ENCODE data around the gene KRT81. TPM values are rescaled to one million over a fixed set of nuclear protein-coding genes. Genes with fewer than 3 reads are reported as not detected.

KRT81 gene
- total RNA-seq, 3 donors from 2014 or later = 3.6 to 29.9 TPM; not detected in 1

DNA sequence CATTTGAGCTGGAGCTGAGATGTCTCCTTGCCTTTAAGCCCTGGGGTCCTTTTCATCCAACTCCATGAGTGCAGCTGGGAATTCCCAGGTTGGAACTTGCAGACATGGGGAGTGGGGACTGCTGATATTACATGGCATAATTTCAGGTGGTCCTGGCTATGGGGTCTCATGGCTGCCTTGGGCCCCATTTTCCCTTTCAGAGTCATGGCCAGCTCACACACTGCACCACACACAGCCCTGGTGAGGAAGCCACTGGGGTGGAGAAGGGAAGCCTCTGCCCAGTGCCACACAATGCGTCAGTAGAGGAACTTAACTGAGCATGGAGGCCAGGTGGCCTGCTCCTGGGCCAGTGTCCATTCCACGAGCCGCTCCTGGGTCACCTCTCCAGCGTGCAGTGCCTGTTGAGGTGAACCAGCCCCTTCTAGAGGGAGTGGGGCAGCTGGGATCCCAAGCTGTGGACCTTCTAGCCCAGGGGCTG, 34.2 kb downstream of the KRT81 start:
- H3K4me3 ChIP-seq = no peak overlapping the region
- peak in 1 of 2 donors; percentile 47 for DNase-seq (ENCODE audit: low spot score in 2 of 2)
- H3K36me3 ChIP-seq = no peaks in the 10 kb centered on the region
- peaks cover 0 to 5% of the 10 kb centered on the region in 2 donors for H3K4me1 ChIP-seq
- TF ChIP-seq POLR2A (IDR thresholded peaks at IDR 0.05) = no peak
- TF ChIP-seq, protein P1, sequence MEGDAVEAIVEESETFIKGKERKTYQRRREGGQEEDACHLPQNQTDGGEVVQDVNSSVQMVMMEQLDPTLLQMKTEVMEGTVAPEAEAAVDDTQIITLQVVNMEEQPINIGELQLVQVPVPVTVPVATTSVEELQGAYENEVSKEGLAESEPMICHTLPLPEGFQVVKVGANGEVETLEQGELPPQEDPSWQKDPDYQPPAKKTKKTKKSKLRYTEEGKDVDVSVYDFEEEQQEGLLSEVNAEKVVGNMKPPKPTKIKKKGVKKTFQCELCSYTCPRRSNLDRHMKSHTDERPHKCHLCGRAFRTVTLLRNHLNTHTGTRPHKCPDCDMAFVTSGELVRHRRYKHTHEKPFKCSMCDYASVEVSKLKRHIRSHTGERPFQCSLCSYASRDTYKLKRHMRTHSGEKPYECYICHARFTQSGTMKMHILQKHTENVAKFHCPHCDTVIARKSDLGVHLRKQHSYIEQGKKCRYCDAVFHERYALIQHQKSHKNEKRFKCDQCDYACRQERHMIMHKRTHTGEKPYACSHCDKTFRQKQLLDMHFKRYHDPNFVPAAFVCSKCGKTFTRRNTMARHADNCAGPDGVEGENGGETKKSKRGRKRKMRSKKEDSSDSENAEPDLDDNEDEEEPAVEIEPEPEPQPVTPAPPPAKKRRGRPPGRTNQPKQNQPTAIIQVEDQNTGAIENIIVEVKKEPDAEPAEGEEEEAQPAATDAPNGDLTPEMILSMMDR (IDR thresholded peaks at IDR 0.05) = no peak
- intact Hi-C loops (cut with DNase I; ENCODE audit: low total_unique reads) = no loop called here
- H3K27ac ChIP-seq = peak overlapping the region in 1 of 2 donors; percentile 25
- H3K27me3 ChIP-seq = peaks cover 0 to 11% of the 10 kb centered on the region in 2 donors
- no peaks in the 10 kb centered on the region for H3K9me3 ChIP-seq

- Histone ChIP-seq H3K9me3 (no peaks in the 10 kb centered on the region), H3K27me3 (peaks cover 0 to 11% of the 10 kb centered on the region in 2 donors), H3K4me3 (no peak overlapping the region), H3K27ac (no peak overlapping the region), H3K36me3 (no peaks in the 10 kb centered on the region), H3K4me1 (peaks cover 0 to 5% of the 10 kb centered on the region in 2 donors)
- intact Hi-C loops (cut with DNase I; ENCODE audit: low total_unique reads) = no loop called here
- TF ChIP-seq POLR2A (IDR thresholded peaks at IDR 0.05) (no peak), POLR2AphosphoS5 (IDR thresholded peaks at IDR 0.05) (no peak)
- TF ChIP-seq, protein P1 (IDR thresholded peaks at IDR 0.05) = no peak
- peak in 1 of 2 donors; percentile 3 for DNase-seq (ENCODE audit: low spot score in 2 of 2)
Measured at GRCh38 chr12:52256584-52256935, 34.8 kb downstream of the KRT81 start.

DNA sequence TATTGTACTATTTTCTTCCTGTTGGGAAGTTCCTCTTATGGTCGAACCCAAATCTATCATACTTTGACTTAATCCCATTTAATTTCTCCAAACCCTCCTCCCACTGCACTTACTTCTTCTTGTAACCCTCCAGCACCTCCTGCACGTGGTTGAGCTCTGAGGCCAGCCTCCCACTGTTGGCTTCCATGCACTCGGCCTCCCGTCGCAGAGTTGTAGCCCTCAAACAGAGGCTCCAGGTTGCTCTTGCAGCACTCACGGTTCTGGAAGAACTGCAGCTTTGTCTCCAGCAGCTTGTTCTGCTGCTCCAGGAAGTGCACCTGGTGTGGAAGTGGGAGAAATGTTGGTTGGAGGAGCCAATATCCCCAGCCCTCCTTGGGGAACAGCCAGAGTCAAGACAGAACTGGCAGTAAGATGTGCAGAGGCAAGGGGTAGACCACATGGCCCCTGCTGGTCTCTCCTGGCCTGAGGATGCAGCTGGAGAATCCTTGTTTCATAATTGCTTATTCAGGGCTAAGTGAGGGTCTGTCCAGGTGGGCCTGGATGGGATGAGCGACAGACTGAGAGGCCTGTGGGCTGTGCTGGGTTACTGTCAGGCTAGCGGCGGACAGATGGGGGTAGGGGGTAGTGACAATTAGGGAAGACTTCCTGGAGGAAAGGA, 35.3 kb downstream of the KRT81 start:
- Histone ChIP-seq H3K36me3 (no peaks in the 10 kb centered on the region), H3K4me3 (no peak overlapping the region), H3K27ac (no peak overlapping the region), H3K27me3 (peaks cover 0 to 11% of the 10 kb centered on the region in 2 donors), H3K4me1 (peaks cover 0 to 1% of the 10 kb centered on the region in 2 donors), H3K9me3 (no peaks in the 10 kb centered on the region)
- no peak for TF ChIP-seq POLR2A (IDR thresholded peaks at IDR 0.05)
- no peak for TF ChIP-seq POLR2AphosphoS5 (IDR thresholded peaks at IDR 0.05)
- TF ChIP-seq, protein P1 (IDR thresholded peaks at IDR 0.05) = no peak
- DNase-seq (ENCODE audit: low spot score in 2 of 2) = peak in 1 of 2 donors; percentile 46
- intact Hi-C loops (cut with DNase I; ENCODE audit: low total_unique reads) = no loop called here

GRCh38 chr12:52254965-52255751, 36.2 kb downstream of the KRT81 start:
- H3K9me3 ChIP-seq = no peaks in the 10 kb centered on the region
- H3K36me3 ChIP-seq = no peaks in the 10 kb centered on the region
- no peak overlapping the region for H3K4me3 ChIP-seq
- no peaks in the 10 kb centered on the region for H3K4me1 ChIP-seq
- peaks cover 0 to 11% of the 10 kb centered on the region in 2 donors for H3K27me3 ChIP-seq
- intact Hi-C loops (cut with DNase I; ENCODE audit: low total_unique reads) = no loop called here
- TF ChIP-seq POLR2A (IDR thresholded peaks at IDR 0.05) (no peak), POLR2AphosphoS5 (IDR thresholded peaks at IDR 0.05) (no peak)
- TF ChIP-seq, protein P1 (IDR thresholded peaks at IDR 0.05) = no peak
- peak overlapping the region in 1 of 2 donors; percentile 98 for H3K27ac ChIP-seq
- DNase-seq (ENCODE audit: low spot score in 2 of 2) = peak in 1 of 2 donors; percentile 38

All from breast epithelium (tissue), 4 donors.